NCI-H2196 (cell line): ENCODE measurements around the gene GMEB1.
"Not testable (repeated sequence)": the region's sequence is repeated elsewhere in the genome, so short reads cannot be mapped to it uniquely, and the experiment has no call there.

ENCODE experiments used
- DNase-seq: peaks from one replicate; lab custom pipeline; 2025; ENCODE audit not compliant: unreplicated experiment; lab: John Stamatoyannopoulos, UW

GMEB1 gene

GRCh38 chr1:28668191-28668955 is at the start of gene GMEB1:
GMEB1 (plus strand) TSS chr1:28668784; CDS start chr1:28683613, 14,829 bp downstream.
- peak; percentile 92 for DNase-seq

GRCh38 chr1:28631713-28632112 is 36.9 kb upstream of the GMEB1 start:
- no peak for DNase-seq

- DNase-seq, result no peak
Measured at GRCh38 chr1:28632560-28632959, 36.0 kb upstream of the GMEB1 start.

- no peak for DNase-seq
Measured at GRCh38 chr1:28640766-28641165, 27.8 kb upstream of the GMEB1 start.

GRCh38 chr1:28642056-28642846 is 26.3 kb upstream of the GMEB1 start:
- no peak for DNase-seq

GRCh38 chr1:28642847-28643635 is 25.5 kb upstream of the GMEB1 start, which contains the start of gene TAF12:
TAF12 (minus strand) TSS chr1:28643067; CDS start chr1:28622081, 20,986 bp downstream.
- peak; percentile 97 for DNase-seq

GRCh38 chr1:28644494-28644893 is 24.1 kb upstream of the GMEB1 start:
- no peak for DNase-seq

GRCh38 chr1:28645406-28645805 is 23.2 kb upstream of the GMEB1 start:
- not testable (repeated sequence) for DNase-seq

- DNase-seq, result no peak
Measured at GRCh38 chr1:28646040-28646439, 22.5 kb upstream of the GMEB1 start.

- DNase-seq, result peak; percentile 95
Measured at GRCh38 chr1:28648008-28648473, 20.5 kb upstream of the GMEB1 start.

- DNase-seq, result peak; percentile 96
Measured at GRCh38 chr1:28648474-28649198, 19.9 kb upstream of the GMEB1 start, which contains the start of gene RNU11. RNU11 (plus strand) TSS chr1:28648600.

GRCh38 chr1:28653063-28653462 is 15.5 kb upstream of the GMEB1 start:
- DNase-seq, result not testable (repeated sequence)

- DNase-seq, result peak; percentile 5
Measured at GRCh38 chr1:28653870-28654269, 14.7 kb upstream of the GMEB1 start.

GRCh38 chr1:28655448-28656311 is 12.9 kb upstream of the GMEB1 start:
- DNase-seq, result not testable (repeated sequence)

- no peak for DNase-seq
Measured at GRCh38 chr1:28656335-28656734, 12.2 kb upstream of the GMEB1 start.

- DNase-seq, result no peak
Measured at GRCh38 chr1:28663871-28664470, 4.6 kb upstream of the GMEB1 start.

- DNase-seq, result no peak
Measured at GRCh38 chr1:28666806-28667205, 1.8 kb upstream of the GMEB1 start.

- DNase-seq, result peak; percentile 88
Measured at GRCh38 chr1:28668956-28669723, 556 bp downstream of the GMEB1 start.
